HepG2 (cell line): Measurements from ENCODE around the gene MGAT2. TPM values are rescaled to one million over a fixed set of nuclear protein-coding genes. Genes with fewer than 3 reads are reported as not detected.
A peak's percentile ranks its signal among the peaks of the same experiment; 100 is the strongest.

Source experiments
- ATAC-seq: fragments of 200-7000 bp; cut with Tn5 transposase; 3 replicates; pipeline ENCODE4 v1.9.1; 2020; ENCODE audit warnings: mild to moderate bottlenecking, moderate library complexity
- BruUV-seq: library from RNA; stranded (reverse); fragments of 400-500 nt; replicated peaks from 2 replicates; lab custom pipeline; 2021; lab: Mats Ljungman, UMichigan
- CTCF ChIA-PET: fragments of 300-600 bp; formaldehyde crosslinking; extraction: SDS; loops from one replicate; lab custom pipeline; 2021; ENCODE audit warnings: low total read pairs, inconsistent platforms, low intra/inter-chr PET ratio; lab: Yijun Ruan, JAX
- POLR2A ChIA-PET: fragments of 350-600 bp; sonication (Branson Sonifier 250); formaldehyde crosslinking; loops from one replicate; lab custom pipeline; 2020; ENCODE audit warnings: antibody characterized with exemption, inconsistent platforms; lab: Yijun Ruan, JAX
- DNase-seq: peaks from one replicate; pipeline ENCODE4 v3.0.0-alpha.2; 2015; ENCODE audit warnings: low spot score
- FAIRE-seq: peaks from 3 replicates; lab custom pipeline; 2011; peaks lifted over from hg19 to GRCh38; lab: Jason Lieb, UNC
- H2AFZ ChIP-seq: one replicate; pipeline ENCODE4 v1.6.1; 2011; ENCODE audit warnings: low read length, inconsistent platforms
- H3K27ac ChIP-seq: fragments of 300-600 bp; 3 replicates; pipeline ENCODE4 v1.8.0; 2011; ENCODE audit warnings: mixed run types, mild to moderate bottlenecking, mixed read lengths, low read length, inconsistent platforms; ENCODE audit not compliant: insufficient read depth; ENCODE audit errors: extremely low read length
- H3K27me3 ChIP-seq, 2 experiments: fragments of 200-600 bp in 1 of 2; 2 replicates in 1 of 2; 3 replicates in 1 of 2; pipeline versions ENCODE4 v1.6.0 to v1.8.0; 2011; ENCODE audit warnings: low read length in 2 of 2, mild to moderate bottlenecking in 2 of 2, moderate library complexity in 2 of 2, inconsistent platforms in 1 of 2; ENCODE audit not compliant: insufficient read depth in 2 of 2, control insufficient read depth in 1 of 2
- H3K36me3 ChIP-seq, 2 experiments: fragments of 200-600 bp in 1 of 2; replicated peaks in 1 of 2; 2 replicates in 1 of 2; 3 replicates in 1 of 2; pipeline versions ENCODE4 v1.5.1 to v1.8.0; 2011; ENCODE audit warnings: low read length in 2 of 2, inconsistent platforms in 1 of 2; ENCODE audit not compliant: insufficient read depth in 2 of 2, control insufficient read depth in 1 of 2
- H3K4me1 ChIP-seq: 2 replicates; pipeline ENCODE4 v1.5.1; 2012; ENCODE audit warnings: low read length, inconsistent platforms; ENCODE audit not compliant: insufficient read depth
- H3K4me2 ChIP-seq: 2 replicates; pipeline ENCODE4 v1.6.0; 2011; ENCODE audit warnings: low read depth, low read length, inconsistent platforms
- H3K4me3 ChIP-seq, 3 experiments: fragments of 200-600 bp in 1 of 3; sonication (generic), shearing (Covaris generic) in 1 of 3; replicated peaks in 1 of 3; 2 replicates each; pipeline ENCODE4 v1.5.1; 2011 to 2016; ENCODE audit warnings: low read length in 3 of 3, inconsistent platforms in 2 of 3, low read depth in 2 of 3, mild to moderate bottlenecking in 2 of 3, control low read depth in 1 of 3, mixed read lengths in 1 of 3; ENCODE audit not compliant: insufficient read depth in 1 of 3
- H3K79me2 ChIP-seq: one replicate; pipeline ENCODE4 v1.6.1; 2011; ENCODE audit warnings: low read length, inconsistent platforms; ENCODE audit not compliant: insufficient read depth
- H3K9ac ChIP-seq: 2 replicates; pipeline ENCODE4 v1.6.0; 2011; ENCODE audit warnings: mild to moderate bottlenecking, low read depth, low read length, inconsistent platforms; ENCODE audit not compliant: insufficient read depth
- H3K9me3 ChIP-seq: 2 replicates; pipeline ENCODE4 v1.5.1; 2012; ENCODE audit warnings: mild to moderate bottlenecking, low read length
- H4K20me1 ChIP-seq: 2 replicates; pipeline ENCODE4 v1.6.0; 2011; ENCODE audit warnings: inconsistent platforms, mild to moderate bottlenecking, low read length, moderate library complexity; ENCODE audit not compliant: insufficient read depth
- CBX2 ChIP-seq, 2 experiments: fragments of 200-600 bp in 1 of 2; sonication (generic); formaldehyde crosslinking in 1 of 2; IDR thresholded peaks; 2 replicates each; pipeline versions ENCODE4 v1.7.0 to v1.8.1; 2018 to 2022; ENCODE audit warnings: low read depth in 2 of 2, low read length in 1 of 2, mild to moderate bottlenecking in 1 of 2, missing genetic modification reagents in 1 of 2
- JUN ChIP-seq: sonication (generic); formaldehyde crosslinking; IDR thresholded peaks from 2 replicates; pipeline ENCODE4 v1.4.0; 2020; ENCODE audit warnings: mild to moderate bottlenecking, missing genetic modification reagents
- MAFK ChIP-seq, 2 experiments: IDR thresholded peaks in 1 of 2; conservative IDR thresholded peaks in 1 of 2; 2 replicates each; pipeline ENCODE4 v1.6.1; 2011; ENCODE audit warnings: improper control_type of control experiment in 2 of 2, low read length in 2 of 2
- PRMT3 ChIP-seq: sonication (generic); formaldehyde crosslinking; IDR thresholded peaks from 2 replicates; pipeline ENCODE4 v1.8.1; 2022; ENCODE audit warnings: low read depth, mild to moderate bottlenecking, moderate library complexity, missing genetic modification reagents, borderline replicate concordance
- REL ChIP-seq: sonication (generic); formaldehyde crosslinking; conservative IDR thresholded peaks from 2 replicates; pipeline ENCODE4 v1.8.0; 2022; ENCODE audit warnings: mild to moderate bottlenecking, missing genetic modification reagents, moderate library complexity
- ZNF260 ChIP-seq: sonication (generic); formaldehyde crosslinking; IDR thresholded peaks from 2 replicates; pipeline ENCODE4 v1.4.0; 2020; ENCODE audit warnings: missing genetic modification reagents, low read depth, mild to moderate bottlenecking, borderline replicate concordance
- ZNF891 ChIP-seq: sonication (generic); formaldehyde crosslinking; IDR thresholded peaks from 2 replicates; pipeline ENCODE4 v1.5.0; 2020; ENCODE audit warnings: mild to moderate bottlenecking, missing genetic modification reagents
- WGBS: methylation state at CpG from one replicate; pipeline ENCODE4 v1.1.6; 2017; ENCODE audit warnings: low lambda C conversion rate; 5-methylcytosine and 5-hydroxymethylcytosine counted together
- in situ Hi-C: cut with HindIII; loops from 2 replicates; pipeline ENCODE4 v1.10.0; 2017; ENCODE audit warnings: low pct_unique_long_range_greater_than_20kb; ENCODE audit not compliant: extremely low pct_ligation_motif_present
- intact Hi-C: fragments of 100-400 bp; cut with micrococcal nuclease; formaldehyde crosslinking; loops from one replicate; pipeline ENCODE4 v1.10.0; 2022; ENCODE audit not compliant: unreplicated experiment
- polyA plus RNA-seq, 8 experiments: library from polyadenylated mRNA; depleted of rRNA in 3 of 8; stranded (reverse) in 7 of 8; unstranded in 1 of 8; fragments of >200 nt; fragmentation: Illumina TruSeq in 4 of 8; extraction: Trizol in 4 of 8; gene quantifications; 2 replicates each; pipeline versions ENCODE4 v1.2.1 to v1.2.3, GENCODE V29; 2011 to 2016; ENCODE audit warnings: low read depth in 4 of 8, missing spikeins in 1 of 8, mixed read lengths in 1 of 8; ENCODE audit not compliant: insufficient read depth in 1 of 8
- total RNA-seq, 5 experiments: library from RNA; depleted of rRNA; stranded (reverse); fragments of >200 nt; fragmentation: Illumina TruSeq; extraction: Trizol; gene quantifications; 2 replicates each; pipeline ENCODE4 v1.2.3, GENCODE V29; 2016; ENCODE audit warnings: low read depth in 1 of 5
- TF ChIP-seq, protein P1 (sequence below): sonication (generic); formaldehyde crosslinking; IDR thresholded peaks from 2 replicates; pipeline ENCODE4 v1.4.0; 2020; ENCODE audit warnings: missing genetic modification reagents, low read depth, mild to moderate bottlenecking, borderline replicate concordance

MGAT2 gene
- total and polyA plus RNA-seq, 2 of the 13 experiments (the other 11 are each of a cell fraction or from before 2014, with no cell fraction given): 12.9 to 51.9 TPM

DNA sequence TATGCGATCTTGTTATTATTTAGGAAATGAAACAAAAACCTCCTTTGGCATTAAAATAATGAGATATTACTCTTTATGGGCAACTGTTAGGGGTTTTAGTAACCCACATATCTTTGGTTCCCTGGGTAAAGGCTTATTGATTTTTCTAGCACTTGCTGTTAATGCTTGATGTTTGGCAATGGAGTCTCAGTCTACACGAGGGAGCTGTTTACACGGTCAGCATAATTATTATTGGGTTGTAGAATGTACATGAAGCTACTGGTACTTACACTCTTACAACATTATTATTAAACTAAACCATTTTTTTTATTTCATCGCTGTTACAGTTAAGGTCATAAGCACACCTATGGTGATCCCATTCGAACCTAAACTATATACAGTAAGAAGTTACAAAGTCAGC lies 46.6 kb upstream of the MGAT2 start:
- Histone ChIP-seq H3K9me3 (no peaks in the 10 kb centered on the region), H3K27me3 (no peaks in the 10 kb centered on the region), H2AFZ (no peak overlapping the region), H3K4me3 (no peak overlapping the region), H3K27ac (no peak overlapping the region), H3K4me2 (no peak overlapping the region), H4K20me1 (no peaks in the 10 kb centered on the region; the same call in 1 of the 2 replicates), H3K36me3 (peaks cover 7 to 17% of the 10 kb centered on the region in 2 experiments; a peak in 4 of 5 replicates), H3K79me2 (no peaks in the 10 kb centered on the region), H3K9ac (no peak overlapping the region), H3K4me1 (peaks cover 13% of the 10 kb centered on the region)
- ChIA-PET POLR2A (interaction anchor here (1.2 kb wide), 1 partner anchor 12 kb away, joined by 5 read pairs; the partner anchor contains the start of gene RPS29), CTCF (no interaction called here)
- BruUV-seq: no TSS peak
- TF ChIP-seq ZNF891 (CRISPR knock-in tag): no peak
- no peak for TF ChIP-seq REL (CRISPR knock-in tag)
- TF ChIP-seq MAFK (conservative IDR thresholded peaks at IDR 0.05 in 1 of 2, IDR thresholded peaks at IDR 0.05 in 1 of 2; ENCODE audit: low read length in 2 of 2): peak; percentile 19 to 50; a peak in 2 of 4 replicates
- ATAC-seq (no peak), DNase-seq (no peak), FAIRE-seq (no peak)
- in situ Hi-C loops (no loop called here), intact Hi-C loops (no loop called here)
- WGBS: 83% methylated on average over 5 of the region's 5 CpGs

DNA sequence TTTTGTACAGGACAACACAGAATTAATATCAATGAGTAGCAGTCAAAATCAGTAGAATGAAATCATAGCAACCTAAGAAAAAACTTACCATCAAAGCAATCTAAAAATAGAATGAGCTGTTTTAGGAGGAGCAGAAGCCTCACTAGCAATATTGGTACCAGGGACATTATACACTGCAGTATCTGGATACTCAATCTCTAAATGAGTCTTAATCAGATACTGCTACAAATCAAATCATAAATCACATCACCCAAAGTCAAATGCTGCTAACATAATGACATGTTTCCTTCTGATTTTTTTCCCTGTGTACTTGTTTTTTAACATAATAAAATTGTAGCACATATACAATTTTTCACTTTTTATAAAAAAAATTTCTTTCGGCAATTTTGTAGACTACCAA lies 42.5 kb upstream of the MGAT2 start:
- POLR2A ChIA-PET: interaction anchor here (1.3 to 1.5 kb wide), 2 partner anchors 9 to 14 kb away, joined by 3 to 5 read pairs; partner anchors contain the start of gene RPS29
- H3K9ac ChIP-seq: no peak overlapping the region
- intact Hi-C loops: no loop called here
- peaks cover 9 to 22% of the 10 kb centered on the region in 2 experiments for H3K36me3 ChIP-seq
- FAIRE-seq (no peak), ATAC-seq (no peak)
- H3K27ac ChIP-seq: no peak overlapping the region
- no peaks in the 10 kb centered on the region for H3K27me3 ChIP-seq
- CTCF ChIA-PET: no interaction called here
- peaks cover 31% of the 10 kb centered on the region for H3K79me2 ChIP-seq
- H4K20me1 ChIP-seq: peaks cover 28% of the 10 kb centered on the region
- WGBS: 95% methylated on average over 1 of the region's 1 CpG
- H2AFZ ChIP-seq: no peak overlapping the region
- BruUV-seq: no TSS peak
- TF ChIP-seq PRMT3: no peak
- no peak for TF ChIP-seq CBX2 (IDR thresholded peaks at IDR 0.05; ENCODE audit: low read depth, low read length)
- TF ChIP-seq CBX2 (CRISPR knock-in tag; IDR thresholded peaks at IDR 0.05; ENCODE audit: low read depth): no peak
- no peak for TF ChIP-seq ZNF260
- TF ChIP-seq JUN (CRISPR knock-in tag): no peak
- TF ChIP-seq, protein P1, sequence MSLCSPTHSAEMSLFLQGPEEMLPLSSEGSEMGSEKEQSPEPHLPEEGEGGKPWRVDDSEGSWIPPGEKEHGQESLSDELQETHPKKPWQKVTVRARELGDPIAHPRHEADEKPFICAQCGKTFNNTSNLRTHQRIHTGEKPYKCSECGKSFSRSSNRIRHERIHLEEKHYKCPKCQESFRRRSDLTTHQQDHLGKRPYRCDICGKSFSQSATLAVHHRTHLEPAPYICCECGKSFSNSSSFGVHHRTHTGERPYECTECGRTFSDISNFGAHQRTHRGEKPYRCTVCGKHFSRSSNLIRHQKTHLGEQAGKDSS (CRISPR knock-in tag): no peak
- TF ChIP-seq, all 625 proteins: peak for 0
- no peak for DNase-seq
- Histone ChIP-seq H3K9me3 (no peaks in the 10 kb centered on the region), H3K4me2 (no peak overlapping the region), H3K4me1 (peaks cover 28% of the 10 kb centered on the region), H3K4me3 (no peak overlapping the region)
- in situ Hi-C loops: no loop called here
